ENCODE data around the gene MPL. TPM values are rescaled to one million over a fixed set of nuclear protein-coding genes. Genes with fewer than 3 reads are reported as not detected.

MPL gene
- total and polyA plus RNA-seq, 10 donors, result 0.47 to 2.2 (median 1.3) TPM; not detected in 4

DNA sequence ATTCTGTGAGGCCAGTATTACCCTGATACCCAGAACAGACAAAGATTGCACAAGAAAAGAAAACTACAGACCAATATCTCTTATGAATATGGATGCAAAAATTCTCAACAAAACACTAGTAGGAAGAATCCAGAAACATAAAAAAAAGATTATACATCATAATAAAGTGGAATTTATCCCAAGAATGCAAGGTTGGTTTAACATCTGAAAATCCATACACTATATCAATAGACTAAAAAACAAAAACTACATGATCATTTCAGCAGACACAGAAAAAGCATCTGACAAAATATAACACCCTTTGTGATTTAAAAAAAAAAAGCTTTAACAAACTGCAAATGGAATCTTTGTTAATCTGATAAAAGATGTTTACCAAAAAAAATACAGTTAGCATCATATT is 12.2 kb upstream of the MPL start:
- Histone ChIP-seq H3K27ac (no peak overlapping the region), H3K27me3 (replicated peaks in 1 of 7) (no peaks in the 10 kb centered on the region), H3K4me1 (peaks cover 0 to 12% (median 9%) of the 10 kb centered on the region in 6 donors), H3K4me3 (no peak overlapping the region), H3K36me3 (peaks cover 0 to 45% (median 11%) of the 10 kb centered on the region in 6 donors), H3K9me3 (peaks cover 0 to 38% (median 32%) of the 10 kb centered on the region in 8 donors)
- intact Hi-C loops (cut with DNase I; ENCODE audit: low total_unique reads), result no loop called here
- TF ChIP-seq POLR2AphosphoS5 (IDR thresholded peaks at IDR 0.05), result no peak
- no peak for TF ChIP-seq CTCF (IDR thresholded peaks at IDR 0.05 in 8 of 11, conservative IDR thresholded peaks at IDR 0.05 in 3 of 11)
- TF ChIP-seq POLR2A (IDR thresholded peaks at IDR 0.05), result no peak
- no peak for DNase-seq

- TF ChIP-seq POLR2A (IDR thresholded peaks at IDR 0.05), result no peak
- 94 to 100% (median 100%) methylated on average over 1 of the region's 1 CpG for WGBS, 5 donors
- Histone ChIP-seq H3K27ac (no peak overlapping the region), H3K4me3 (no peak overlapping the region), H3K9me3 (peaks cover 0 to 38% (median 32%) of the 10 kb centered on the region in 8 donors), H3K36me3 (peaks cover 0 to 28% (median 6%) of the 10 kb centered on the region in 6 donors), H3K27me3 (replicated peaks in 1 of 7) (no peaks in the 10 kb centered on the region), H3K4me1 (peaks cover 0 to 20% (median 14%) of the 10 kb centered on the region in 6 donors)
- DNase-seq, result no peak
- intact Hi-C loops (cut with DNase I; ENCODE audit: low total_unique reads), result no loop called here
Measured at GRCh38 chr1:43327549-43328292, 9.9 kb upstream of the MPL start.

GRCh38 chr1:43329995-43330751 is 7.4 kb upstream of the MPL start:
- Histone ChIP-seq H3K27me3 (replicated peaks in 1 of 7) (no peaks in the 10 kb centered on the region), H3K27ac (peak overlapping the region; percentile 27 to 78 (median 64)), H3K9me3 (peaks cover 0 to 29% (median 22%) of the 10 kb centered on the region in 8 donors), H3K4me3 (no peak overlapping the region), H3K4me1 (peaks cover 0 to 20% (median 14%) of the 10 kb centered on the region in 6 donors), H3K36me3 (peaks cover 0 to 3% (median 0%) of the 10 kb centered on the region in 6 donors)
- TF ChIP-seq POLR2AphosphoS5 (IDR thresholded peaks at IDR 0.05) (peak; percentile 22 to 82 (median 74)), POLR2A (IDR thresholded peaks at IDR 0.05) (no peak), CTCF (IDR thresholded peaks at IDR 0.05 in 8 of 11, conservative IDR thresholded peaks at IDR 0.05 in 3 of 11) (no peak)
- 10 to 26% (median 13%) methylated on average over 5 to 6 of the region's 6 CpGs for WGBS, 5 donors
- intact Hi-C loops (cut with DNase I; ENCODE audit: low total_unique reads), result no loop called here
- DNase-seq, result peak; percentile 84

- H3K27ac ChIP-seq, result no peak overlapping the region
- peaks cover 0 to 20% (median 14%) of the 10 kb centered on the region in 6 donors for H3K4me1 ChIP-seq
- no peak for DNase-seq
- WGBS, 5 donors, result 94 to 96% (median 95%) methylated on average over 5 of the region's 5 CpGs
- H3K36me3 ChIP-seq, result no peaks in the 10 kb centered on the region
- H3K4me3 ChIP-seq, result no peak overlapping the region
- TF ChIP-seq POLR2A (IDR thresholded peaks at IDR 0.05) (no peak), CTCF (IDR thresholded peaks at IDR 0.05 in 8 of 11, conservative IDR thresholded peaks at IDR 0.05 in 3 of 11) (no peak), POLR2AphosphoS5 (IDR thresholded peaks at IDR 0.05) (no peak)
- H3K27me3 ChIP-seq (replicated peaks in 1 of 7), result no peaks in the 10 kb centered on the region
- peaks cover 0 to 16% (median 11%) of the 10 kb centered on the region in 8 donors for H3K9me3 ChIP-seq
- intact Hi-C loops (cut with DNase I; ENCODE audit: low total_unique reads), result no loop called here
Measured at GRCh38 chr1:43331688-43332087, 5.9 kb upstream of the MPL start.

All from spleen (tissue), 11 donors.